Measurements from ENCODE around the gene UBE3A. TPM values are rescaled to one million over a fixed set of nuclear protein-coding genes. Genes with fewer than 3 reads are reported as not detected.

Gene UBE3A
- total RNA-seq, 1 experiment from 2014 or later, result 121 TPM

- Histone ChIP-seq H3K4me3 (ENCODE audit: low read length) (no peak overlapping the region), H3K36me3 (ENCODE audit: insufficient read depth, low read length) (peaks cover 93% of the 10 kb centered on the region), H3K9me3 (ENCODE audit: low read length) (peaks cover 18% of the 10 kb centered on the region), H3K9me2 (replicated peaks; ENCODE audit: insufficient read depth, low read length) (no peaks in the 10 kb centered on the region), H4K20me1 (ENCODE audit: insufficient read depth, low read depth, low read length) (no peaks in the 10 kb centered on the region), H2AFZ (ENCODE audit: low read length) (no peak overlapping the region), H3K4me2 (ENCODE audit: low read depth, low read length, poor library complexity, severe bottlenecking) (no peak overlapping the region), H3K27ac (ENCODE audit: low read length) (no peak overlapping the region), H3K4me1 (ENCODE audit: low read length) (no peaks in the 10 kb centered on the region), H3K27me3 (ENCODE audit: low read length) (no peaks in the 10 kb centered on the region), H3K9ac (ENCODE audit: low read length) (no peak overlapping the region), H3K79me2 (ENCODE audit: low read length) (peaks cover 100% of the 10 kb centered on the region)
- no peak for DNase-seq
These were observed 46.0 kb downstream of the UBE3A start for GRCh38 chr15:25392806-25393205.

GRCh38 chr15:25391971-25392721 is 46.7 kb downstream of the UBE3A start:
- Histone ChIP-seq H3K79me2 (ENCODE audit: low read length) (peaks cover 100% of the 10 kb centered on the region), H3K4me1 (ENCODE audit: low read length) (no peaks in the 10 kb centered on the region)

DNA sequence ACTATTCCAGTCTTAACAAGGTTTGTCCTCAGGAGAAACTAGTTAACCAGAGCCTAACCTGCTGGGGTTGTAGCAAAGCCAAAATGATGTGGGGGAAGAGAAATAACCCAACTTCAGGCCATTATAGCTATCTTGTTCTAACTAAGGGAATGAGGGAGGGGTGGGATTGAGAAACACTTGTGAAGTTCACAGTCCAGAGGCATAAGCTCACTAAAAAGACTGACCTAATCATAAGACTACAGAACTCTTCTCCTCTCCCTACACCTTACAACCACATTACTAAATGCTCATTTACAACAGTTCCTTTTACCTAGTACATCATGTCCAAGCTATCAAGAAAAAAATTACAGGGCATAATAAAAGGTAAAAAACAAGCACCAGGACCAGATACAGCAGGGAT is 52.8 kb downstream of the UBE3A start:
- Histone ChIP-seq H3K4me1 (ENCODE audit: low read length) (no peaks in the 10 kb centered on the region), H3K79me2 (ENCODE audit: low read length) (peaks cover 100% of the 10 kb centered on the region)

More at GRCh38 chr15:25391971-25392721, 46.7 kb downstream of the UBE3A start:
- H4K20me1 ChIP-seq (ENCODE audit: insufficient read depth, low read depth, low read length), result no peaks in the 10 kb centered on the region
- H2AFZ ChIP-seq (ENCODE audit: low read length), result no peak overlapping the region
- peaks cover 91% of the 10 kb centered on the region for H3K36me3 ChIP-seq (ENCODE audit: insufficient read depth, low read length)
- no peak overlapping the region for H3K9ac ChIP-seq (ENCODE audit: low read length)
- no peak overlapping the region for H3K27ac ChIP-seq (ENCODE audit: low read length)
- peaks cover 18% of the 10 kb centered on the region for H3K9me3 ChIP-seq (ENCODE audit: low read length)
- H3K27me3 ChIP-seq (ENCODE audit: low read length), result no peaks in the 10 kb centered on the region
- no peak for DNase-seq
- H3K4me2 ChIP-seq (ENCODE audit: low read depth, low read length, poor library complexity, severe bottlenecking), result no peak overlapping the region
- H3K9me2 ChIP-seq (replicated peaks; ENCODE audit: insufficient read depth, low read length), result no peaks in the 10 kb centered on the region
- no peak overlapping the region for H3K4me3 ChIP-seq (ENCODE audit: low read length)

DNA sequence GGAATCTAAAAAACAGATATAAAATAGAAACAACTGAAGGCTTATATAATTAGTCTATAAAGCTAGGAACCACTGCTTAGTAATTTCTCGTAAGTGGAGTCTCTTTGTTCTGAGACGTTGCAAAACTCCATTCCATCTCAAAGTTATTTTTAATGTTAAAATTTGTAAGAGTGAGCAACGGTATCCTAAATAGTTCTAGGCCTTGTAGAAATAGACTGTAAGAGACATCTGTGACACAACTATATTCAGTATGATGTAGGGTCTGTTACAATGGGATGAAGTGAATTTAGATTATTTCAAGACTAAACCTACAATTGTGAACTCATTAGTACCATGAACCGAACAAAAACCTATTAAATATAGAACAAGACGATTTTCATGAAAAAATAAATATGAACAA is 57.2 kb downstream of the UBE3A start:
- Histone ChIP-seq H3K36me3 (ENCODE audit: insufficient read depth, low read length) (peaks cover 81% of the 10 kb centered on the region), H4K20me1 (ENCODE audit: insufficient read depth, low read depth, low read length) (no peaks in the 10 kb centered on the region), H3K9me2 (replicated peaks; ENCODE audit: insufficient read depth, low read length) (no peaks in the 10 kb centered on the region), H3K79me2 (ENCODE audit: low read length) (peaks cover 100% of the 10 kb centered on the region), H3K4me2 (ENCODE audit: low read depth, low read length, poor library complexity, severe bottlenecking) (no peak overlapping the region), H3K4me1 (ENCODE audit: low read length) (0 out of 2 replicates have a peak, but pooled peaks cover 4% of the 10 kb centered on the region), H3K27ac (ENCODE audit: low read length) (no peak overlapping the region), H3K9ac (ENCODE audit: low read length) (no peak overlapping the region), H3K9me3 (ENCODE audit: low read length) (peaks cover 20% of the 10 kb centered on the region), H3K27me3 (ENCODE audit: low read length) (no peaks in the 10 kb centered on the region), H2AFZ (ENCODE audit: low read length) (no peak overlapping the region), H3K4me3 (ENCODE audit: low read length) (no peak overlapping the region)
- DNase-seq, result no peak

More for the DNA sequence above, 52.8 kb downstream of the UBE3A start:
- no peaks in the 10 kb centered on the region for H3K9me2 ChIP-seq (replicated peaks; ENCODE audit: insufficient read depth, low read length)
- H4K20me1 ChIP-seq (ENCODE audit: insufficient read depth, low read depth, low read length), result no peaks in the 10 kb centered on the region
- peaks cover 85% of the 10 kb centered on the region for H3K36me3 ChIP-seq (ENCODE audit: insufficient read depth, low read length)
- H3K4me3 ChIP-seq (ENCODE audit: low read length), result no peak overlapping the region
- no peak overlapping the region for H2AFZ ChIP-seq (ENCODE audit: low read length)
- H3K9me3 ChIP-seq (ENCODE audit: low read length), result peaks cover 34% of the 10 kb centered on the region
- no peak overlapping the region for H3K9ac ChIP-seq (ENCODE audit: low read length)
- H3K4me2 ChIP-seq (ENCODE audit: low read depth, low read length, poor library complexity, severe bottlenecking), result no peak overlapping the region
- no peaks in the 10 kb centered on the region for H3K27me3 ChIP-seq (ENCODE audit: low read length)
- DNase-seq, result no peak
- no peak overlapping the region for H3K27ac ChIP-seq (ENCODE audit: low read length)

GRCh38 chr15:25378501-25378901 is 60.3 kb downstream of the UBE3A start:
- Histone ChIP-seq H3K9me3 (ENCODE audit: low read length) (peaks cover 3% of the 10 kb centered on the region), H3K36me3 (ENCODE audit: insufficient read depth, low read length) (peaks cover 85% of the 10 kb centered on the region), H2AFZ (ENCODE audit: low read length) (no peak overlapping the region), H3K9ac (ENCODE audit: low read length) (no peak overlapping the region), H3K27me3 (ENCODE audit: low read length) (no peaks in the 10 kb centered on the region), H3K27ac (ENCODE audit: low read length) (no peak overlapping the region), H3K9me2 (replicated peaks; ENCODE audit: insufficient read depth, low read length) (no peaks in the 10 kb centered on the region), H3K4me1 (ENCODE audit: low read length) (0 out of 2 replicates have a peak, but pooled peaks cover 4% of the 10 kb centered on the region), H3K79me2 (ENCODE audit: low read length) (peaks cover 100% of the 10 kb centered on the region), H3K4me3 (ENCODE audit: low read length) (no peak overlapping the region), H3K4me2 (ENCODE audit: low read depth, low read length, poor library complexity, severe bottlenecking) (no peak overlapping the region), H4K20me1 (ENCODE audit: insufficient read depth, low read depth, low read length) (no peaks in the 10 kb centered on the region)
- no peak for DNase-seq

- no peak for DNase-seq
- Histone ChIP-seq H2AFZ (ENCODE audit: low read length) (no peak overlapping the region), H3K79me2 (ENCODE audit: low read length) (peaks cover 100% of the 10 kb centered on the region), H3K27me3 (ENCODE audit: low read length) (no peaks in the 10 kb centered on the region), H3K9me3 (ENCODE audit: low read length) (no peaks in the 10 kb centered on the region; the same call in none of the 2 replicates), H3K27ac (ENCODE audit: low read length) (no peak overlapping the region), H3K4me2 (ENCODE audit: low read depth, low read length, poor library complexity, severe bottlenecking) (no peak overlapping the region), H4K20me1 (ENCODE audit: insufficient read depth, low read depth, low read length) (no peaks in the 10 kb centered on the region), H3K9me2 (replicated peaks; ENCODE audit: insufficient read depth, low read length) (no peaks in the 10 kb centered on the region), H3K4me1 (ENCODE audit: low read length) (0 out of 2 replicates have a peak, but pooled peaks cover 4% of the 10 kb centered on the region), H3K36me3 (ENCODE audit: insufficient read depth, low read length) (peaks cover 91% of the 10 kb centered on the region), H3K4me3 (ENCODE audit: low read length) (no peak overlapping the region), H3K9ac (ENCODE audit: low read length) (no peak overlapping the region)
These were observed 63.3 kb downstream of the UBE3A start for GRCh38 chr15:25375557-25375956.

DNA sequence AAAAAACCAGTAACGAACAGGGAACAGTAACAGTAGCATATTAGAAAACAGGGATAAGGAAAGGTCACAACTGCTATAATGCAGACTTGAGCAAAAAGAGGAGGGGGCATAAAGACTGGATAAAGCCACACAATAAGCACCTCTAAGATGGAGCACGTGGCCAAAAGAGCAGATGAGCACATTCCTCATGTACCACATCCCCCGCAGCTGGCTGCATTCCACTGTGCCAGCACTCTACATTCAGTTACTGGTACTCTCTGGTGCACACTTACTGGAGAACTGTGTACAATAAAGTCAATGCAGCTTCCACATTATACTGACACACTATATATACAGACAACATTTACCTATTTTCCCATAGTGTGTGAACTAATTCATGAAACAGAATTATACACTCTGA is 64.7 kb downstream of the UBE3A start:
- Histone ChIP-seq H4K20me1 (ENCODE audit: insufficient read depth, low read depth, low read length) (no peaks in the 10 kb centered on the region), H3K27ac (ENCODE audit: low read length) (no peak overlapping the region), H3K36me3 (ENCODE audit: insufficient read depth, low read length) (peaks cover 92% of the 10 kb centered on the region), H3K9ac (ENCODE audit: low read length) (no peak overlapping the region), H2AFZ (ENCODE audit: low read length) (no peak overlapping the region), H3K4me3 (ENCODE audit: low read length) (no peak overlapping the region), H3K9me2 (replicated peaks; ENCODE audit: insufficient read depth, low read length) (no peaks in the 10 kb centered on the region), H3K79me2 (ENCODE audit: low read length) (peaks cover 100% of the 10 kb centered on the region), H3K9me3 (ENCODE audit: low read length) (no peaks in the 10 kb centered on the region; the same call in 1 of the 2 replicates), H3K4me1 (ENCODE audit: low read length) (0 out of 2 replicates have a peak, but pooled peaks cover 4% of the 10 kb centered on the region), H3K4me2 (ENCODE audit: low read depth, low read length, poor library complexity, severe bottlenecking) (no peak overlapping the region), H3K27me3 (ENCODE audit: low read length) (no peaks in the 10 kb centered on the region)
- no peak for DNase-seq

- Histone ChIP-seq H3K4me2 (ENCODE audit: low read depth, low read length, poor library complexity, severe bottlenecking) (no peak overlapping the region), H3K9ac (ENCODE audit: low read length) (no peak overlapping the region), H3K27me3 (ENCODE audit: low read length) (no peaks in the 10 kb centered on the region), H4K20me1 (ENCODE audit: insufficient read depth, low read depth, low read length) (no peaks in the 10 kb centered on the region), H3K4me3 (ENCODE audit: low read length) (no peak overlapping the region), H3K9me3 (ENCODE audit: low read length) (no peaks in the 10 kb centered on the region; the same call in none of the 2 replicates), H3K27ac (ENCODE audit: low read length) (no peak overlapping the region), H3K79me2 (ENCODE audit: low read length) (peaks cover 98% of the 10 kb centered on the region), H2AFZ (ENCODE audit: low read length) (no peak overlapping the region), H3K4me1 (ENCODE audit: low read length) (no peaks in the 10 kb centered on the region), H3K9me2 (replicated peaks; ENCODE audit: insufficient read depth, low read length) (no peaks in the 10 kb centered on the region), H3K36me3 (ENCODE audit: insufficient read depth, low read length) (peaks cover 96% of the 10 kb centered on the region)
- DNase-seq, result no peak
These were observed 66.5 kb downstream of the UBE3A start for GRCh38 chr15:25372298-25372697.
